OCI-LY1 (cell line): ENCODE data around the gene PTPRM.

Source experiments
- H2AFZ ChIP-seq: fragments of 200-600 bp; sonication (generic), shearing (Covaris generic); 2 replicates; pipeline ENCODE4 v1.6.0; 2014; ENCODE audit warnings: antibody characterized with exemption, mild to moderate bottlenecking, low read length
- H3F3A ChIP-seq: fragments of 200-600 bp; sonication (generic), shearing (Covaris generic); 2 replicates; pipeline ENCODE4 v1.6.0; 2014; ENCODE audit warnings: mild to moderate bottlenecking, antibody characterized with exemption, low read length, moderate library complexity; ENCODE audit not compliant: insufficient read depth
- H3K27ac ChIP-seq: fragments of 200-600 bp; sonication (generic); 2 replicates; pipeline ENCODE4 v1.5.1; 2014; ENCODE audit warnings: low read length, mixed run types, mild to moderate bottlenecking, low read depth; ENCODE audit not compliant: poor library complexity, severe bottlenecking
- H3K27me3 ChIP-seq: fragments of 200-600 bp; sonication (generic); 2 replicates; pipeline ENCODE4 v1.6.0; 2014; ENCODE audit warnings: antibody characterized with exemption, mild to moderate bottlenecking, low read length, moderate library complexity; ENCODE audit not compliant: insufficient read depth
- H3K36me3 ChIP-seq: fragments of 200-600 bp; sonication (generic); 2 replicates; pipeline ENCODE4 v1.6.1; 2014; ENCODE audit warnings: mild to moderate bottlenecking, antibody characterized with exemption, low read length, moderate library complexity, mixed read lengths; ENCODE audit not compliant: insufficient read depth
- H3K4me1 ChIP-seq: fragments of 200-600 bp; sonication (generic); 2 replicates; pipeline ENCODE4 v1.5.1; 2014; ENCODE audit warnings: mild to moderate bottlenecking, low read length, moderate library complexity; ENCODE audit not compliant: insufficient read depth, severe bottlenecking
- H3K4me2 ChIP-seq: fragments of 200-600 bp; sonication (generic), shearing (Covaris generic); 2 replicates; pipeline ENCODE4 v1.6.1; 2014; ENCODE audit warnings: low read length
- H3K4me3 ChIP-seq: fragments of 200-600 bp; sonication (generic); 2 replicates; pipeline ENCODE4 v1.5.1; 2014; ENCODE audit warnings: low read length, low read depth, mild to moderate bottlenecking, mixed read lengths; ENCODE audit not compliant: poor library complexity, severe bottlenecking
- H3K79me2 ChIP-seq: fragments of 200-600 bp; shearing (Covaris generic); 2 replicates; pipeline ENCODE4 v1.6.1; 2016; ENCODE audit warnings: mixed run types, low read length, mixed read lengths; ENCODE audit not compliant: insufficient read depth
- H3K9ac ChIP-seq: fragments of 200-600 bp; sonication (generic), shearing (Covaris generic); 2 replicates; pipeline ENCODE4 v1.6.1; 2014; ENCODE audit warnings: mild to moderate bottlenecking, low read length, mixed read lengths
- H3K9me2 ChIP-seq: fragments of 200-600 bp; sonication (generic), shearing (Covaris generic); 2 replicates; pipeline ENCODE4 v1.6.1; 2014; ENCODE audit warnings: low read depth, mild to moderate bottlenecking, low read length, mixed read lengths
- H3K9me3 ChIP-seq: fragments of 200-600 bp; shearing (Covaris generic); 2 replicates; pipeline ENCODE4 v1.6.1; 2014; ENCODE audit warnings: low read length, mixed read lengths
- H4K20me1 ChIP-seq: fragments of 200-600 bp; sonication (generic), shearing (Covaris generic); 2 replicates; pipeline ENCODE4 v1.6.0; 2016; ENCODE audit warnings: mild to moderate bottlenecking, low read length; ENCODE audit not compliant: insufficient read depth
- EZH2 ChIP-seq: fragments of 200-600 bp; sonication (generic), shearing (Covaris generic); IDR thresholded peaks from 2 replicates; pipeline ENCODE4 v1.8.0; 2017; ENCODE audit warnings: borderline replicate concordance, mixed run types, mild to moderate bottlenecking, antibody characterized with exemption, low read length, moderate library complexity, mixed read lengths
- TF ChIP-seq, protein P1 (sequence below): fragments of 200-600 bp; sonication (generic), shearing (Covaris generic); IDR thresholded peaks from 2 replicates; pipeline ENCODE4 v1.5.1; 2017; ENCODE audit warnings: mild to moderate bottlenecking, antibody characterized with exemption, low read length, moderate library complexity, mixed read lengths

Gene PTPRM

DNA sequence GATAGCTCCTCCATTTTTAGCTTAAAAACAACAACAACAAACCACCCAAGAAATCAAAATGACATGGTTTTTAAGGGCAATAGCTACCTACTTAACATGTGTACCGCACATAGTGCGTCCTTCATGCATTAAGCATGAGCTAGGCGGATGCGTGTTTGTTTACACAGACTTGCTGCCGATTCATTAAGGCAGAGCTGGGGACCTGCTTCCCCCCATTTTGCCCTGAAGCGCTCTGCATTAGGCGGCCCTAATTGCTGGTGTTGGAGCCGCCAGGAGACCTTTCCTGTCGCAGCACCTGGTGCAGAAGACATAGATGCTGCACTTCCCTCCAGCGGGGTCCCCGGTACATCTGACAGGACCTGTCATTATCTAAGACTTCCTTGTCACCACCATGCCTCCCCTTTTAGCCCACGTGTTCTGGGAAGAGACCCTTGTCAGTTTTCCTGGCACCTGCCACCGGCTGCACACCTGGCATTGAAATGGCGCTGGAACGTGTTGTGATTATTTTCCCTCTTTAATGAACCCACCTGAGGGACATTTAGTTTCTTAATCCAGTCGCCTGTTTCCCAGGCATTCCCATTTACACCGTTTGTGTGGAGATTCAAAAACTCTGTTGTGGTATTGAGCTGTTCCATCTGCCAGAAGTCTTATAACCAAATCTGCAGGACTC lies 781.1 kb downstream of the PTPRM start:
- Histone ChIP-seq H3K4me3 (no peak overlapping the region), H3K9me2 (no peaks in the 10 kb centered on the region), H3K79me2 (no peaks in the 10 kb centered on the region), H3K4me1 (no peaks in the 10 kb centered on the region), H3K9me3 (no peaks in the 10 kb centered on the region), H3K27me3 (no peaks in the 10 kb centered on the region), H4K20me1 (no peaks in the 10 kb centered on the region), H3K9ac (no peak overlapping the region), H3K36me3 (no peaks in the 10 kb centered on the region), H3K4me2 (no peak overlapping the region), H3K27ac (no peak overlapping the region), H2AFZ (no peak overlapping the region), H3F3A (no peaks in the 10 kb centered on the region)
- no peak for TF ChIP-seq EZH2
- TF ChIP-seq, protein P1, sequence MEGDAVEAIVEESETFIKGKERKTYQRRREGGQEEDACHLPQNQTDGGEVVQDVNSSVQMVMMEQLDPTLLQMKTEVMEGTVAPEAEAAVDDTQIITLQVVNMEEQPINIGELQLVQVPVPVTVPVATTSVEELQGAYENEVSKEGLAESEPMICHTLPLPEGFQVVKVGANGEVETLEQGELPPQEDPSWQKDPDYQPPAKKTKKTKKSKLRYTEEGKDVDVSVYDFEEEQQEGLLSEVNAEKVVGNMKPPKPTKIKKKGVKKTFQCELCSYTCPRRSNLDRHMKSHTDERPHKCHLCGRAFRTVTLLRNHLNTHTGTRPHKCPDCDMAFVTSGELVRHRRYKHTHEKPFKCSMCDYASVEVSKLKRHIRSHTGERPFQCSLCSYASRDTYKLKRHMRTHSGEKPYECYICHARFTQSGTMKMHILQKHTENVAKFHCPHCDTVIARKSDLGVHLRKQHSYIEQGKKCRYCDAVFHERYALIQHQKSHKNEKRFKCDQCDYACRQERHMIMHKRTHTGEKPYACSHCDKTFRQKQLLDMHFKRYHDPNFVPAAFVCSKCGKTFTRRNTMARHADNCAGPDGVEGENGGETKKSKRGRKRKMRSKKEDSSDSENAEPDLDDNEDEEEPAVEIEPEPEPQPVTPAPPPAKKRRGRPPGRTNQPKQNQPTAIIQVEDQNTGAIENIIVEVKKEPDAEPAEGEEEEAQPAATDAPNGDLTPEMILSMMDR = no peak

DNA sequence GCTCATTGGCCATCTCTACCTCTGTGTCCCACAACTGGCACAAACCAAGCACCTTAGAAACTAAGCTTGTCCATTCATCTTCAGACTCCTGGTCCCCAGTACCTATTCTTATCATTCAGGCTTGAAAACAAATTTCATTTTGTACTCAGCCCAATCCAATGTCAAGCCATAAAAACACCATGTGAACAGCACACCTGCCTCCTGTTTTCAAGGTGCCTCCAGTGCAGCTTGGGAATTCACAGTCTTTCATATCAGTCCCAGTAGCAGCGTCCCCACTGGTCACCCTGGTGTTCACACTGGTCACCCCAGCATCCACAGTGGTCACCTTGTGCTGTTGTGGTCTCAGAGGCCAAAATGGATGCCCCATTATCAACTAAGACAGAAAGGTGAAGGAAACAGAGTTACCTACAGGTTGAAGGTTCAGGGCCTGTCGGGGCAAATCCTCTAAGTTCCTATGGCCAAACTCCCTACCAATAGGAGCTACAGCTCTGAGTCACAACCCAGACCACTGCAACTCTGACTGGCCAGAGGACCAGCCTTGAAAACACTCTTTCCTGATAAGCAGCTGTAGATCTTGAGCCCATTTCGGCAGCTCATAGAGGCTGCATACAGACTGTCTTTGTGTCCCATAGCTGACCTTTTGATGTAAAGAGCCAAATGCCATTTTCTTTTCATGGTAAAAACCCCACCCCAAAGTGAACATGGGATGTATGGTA lies 782.6 kb downstream of the PTPRM start:
- TF ChIP-seq, protein P1 = no peak
- no peak for TF ChIP-seq EZH2
- no peaks in the 10 kb centered on the region for H4K20me1 ChIP-seq
- no peak overlapping the region for H3K4me2 ChIP-seq
- H3K4me3 ChIP-seq = no peak overlapping the region
- no peaks in the 10 kb centered on the region for H3K27me3 ChIP-seq
- H3K9me2 ChIP-seq = no peaks in the 10 kb centered on the region
- H3K4me1 ChIP-seq = no peaks in the 10 kb centered on the region
- no peak overlapping the region for H3K9ac ChIP-seq
- H3K27ac ChIP-seq = no peak overlapping the region
- H3K9me3 ChIP-seq = no peaks in the 10 kb centered on the region
- H3K79me2 ChIP-seq = no peaks in the 10 kb centered on the region
- no peaks in the 10 kb centered on the region for H3K36me3 ChIP-seq
- no peaks in the 10 kb centered on the region for H3F3A ChIP-seq
- no peak overlapping the region for H2AFZ ChIP-seq

DNA sequence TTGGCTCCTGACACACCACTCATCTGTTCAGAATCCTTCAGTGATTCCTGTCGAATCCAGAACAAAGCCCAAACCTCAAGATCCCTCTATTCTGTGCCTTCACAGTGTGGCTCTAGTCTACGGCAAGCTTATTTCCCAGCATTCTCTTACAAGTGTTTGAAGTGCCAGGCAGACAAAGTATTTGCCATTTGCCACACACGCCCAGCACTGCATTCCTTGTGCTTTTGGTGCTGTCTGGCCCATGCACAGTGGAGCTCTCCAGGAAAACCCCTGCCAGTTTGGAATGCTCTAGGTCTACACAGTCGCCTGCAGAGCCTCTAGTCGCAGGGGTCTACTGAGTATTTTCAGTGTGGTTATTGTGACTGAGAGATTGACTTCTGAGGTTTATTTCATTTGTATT lies 783.5 kb downstream of the PTPRM start:
- no peaks in the 10 kb centered on the region for H3K79me2 ChIP-seq
- H3K4me3 ChIP-seq = no peak overlapping the region
- no peaks in the 10 kb centered on the region for H3K27me3 ChIP-seq
- H3K4me1 ChIP-seq = no peaks in the 10 kb centered on the region
- H3K9me3 ChIP-seq = no peaks in the 10 kb centered on the region
- H3K36me3 ChIP-seq = no peaks in the 10 kb centered on the region
- no peak overlapping the region for H3K27ac ChIP-seq
- no peak overlapping the region for H3K9ac ChIP-seq
- H3F3A ChIP-seq = no peaks in the 10 kb centered on the region
- no peak overlapping the region for H3K4me2 ChIP-seq
- no peaks in the 10 kb centered on the region for H3K9me2 ChIP-seq
- H2AFZ ChIP-seq = no peak overlapping the region
- no peaks in the 10 kb centered on the region for H4K20me1 ChIP-seq
- TF ChIP-seq, protein P1 = no peak
- no peak for TF ChIP-seq EZH2
